GM12865 (cell line): Measurements from ENCODE around the gene ECI1.

Experiments used
- DNase-seq: peaks from one replicate; pipeline ENCODE4 v3.0.0; 2010; ENCODE audit warnings: low read depth
- H3K4me3 ChIP-seq: 2 replicates; pipeline ENCODE4 v1.5.1; 2011; ENCODE audit warnings: mild to moderate bottlenecking, low read depth, low read length, control low read depth
- CTCF ChIP-seq: IDR thresholded peaks from 2 replicates; pipeline ENCODE4 v1.5.1; 2011; ENCODE audit warnings: low read length, control low read depth, low read depth, inconsistent platforms; ENCODE audit not compliant: insufficient read depth; ENCODE audit errors: missing control alignments

ECI1 gene

GRCh38 chr16:2200313-2200712, 51.1 kb downstream of the ECI1 start:
- no peak for DNase-seq
- no peak for TF ChIP-seq CTCF
- no peak overlapping the region for H3K4me3 ChIP-seq

GRCh38 chr16:2199621-2200139, 51.7 kb downstream of the ECI1 start:
- H3K4me3 ChIP-seq = no peak overlapping the region
- no peak for TF ChIP-seq CTCF
- DNase-seq = no peak

- no peak for TF ChIP-seq CTCF
- H3K4me3 ChIP-seq = no peak overlapping the region
- DNase-seq = no peak
These were observed 52.3 kb downstream of the ECI1 start for GRCh38 chr16:2199095-2199494.

GRCh38 chr16:2198283-2198682, 53.1 kb downstream of the ECI1 start:
- no peak for TF ChIP-seq CTCF
- no peak for DNase-seq

GRCh38 chr16:2197765-2198164, 53.6 kb downstream of the ECI1 start:
- TF ChIP-seq CTCF = no peak
- H3K4me3 ChIP-seq = no peak overlapping the region
- DNase-seq = no peak

More at GRCh38 chr16:2198283-2198682, 53.1 kb downstream of the ECI1 start:
- H3K4me3 ChIP-seq = no peak overlapping the region

- no peak overlapping the region for H3K4me3 ChIP-seq
- TF ChIP-seq CTCF = no peak
- no peak for DNase-seq
These were observed 54.3 kb downstream of the ECI1 start for GRCh38 chr16:2196981-2197511.

- no peak within 1 kb of the TSS for H3K4me3 ChIP-seq
- DNase-seq = no peak
- no peak for TF ChIP-seq CTCF
These were observed 55.0 kb downstream of the ECI1 start, which contains the start of gene CASKIN1 for GRCh38 chr16:2196162-2196980. TSS of gene CASKIN1 (minus strand) at chr16:2196605. CDS start at chr16:2196432, 173 bp downstream.
